Measurements from ENCODE around the gene CLMN. TPM values are rescaled to one million over a fixed set of nuclear protein-coding genes. Genes with fewer than 3 reads are reported as not detected.

The CLMN gene
- total and polyA plus RNA-seq, 2 of the 4 experiments (the other 2 are of a cell fraction): 0.10 to 0.18 TPM

- ATAC-seq (ENCODE audit: low read depth) (no peak), DNase-seq (no peak)
- H3K9me3 ChIP-seq (ENCODE audit: control insufficient read depth, insufficient read depth, low read length): 0 out of 2 replicates have a peak, but pooled peaks cover 2% of the 10 kb centered on the region
- no peak overlapping the region for H2AK5ac ChIP-seq (ENCODE audit: low read depth, low read length)
- no peak overlapping the region for H4K91ac ChIP-seq (ENCODE audit: insufficient read depth, low read depth, low read length)
- no TSS peak for BruUV-seq (replicated peaks)
- H4K8ac ChIP-seq (ENCODE audit: low read depth in 2 of 2, low read length in 2 of 2): no peak overlapping the region
- no peaks in the 10 kb centered on the region for H3K9me1 ChIP-seq (ENCODE audit: insufficient read depth, low read length)
- in situ Hi-C loops (cut with MboI; ENCODE audit: low sequenced_read_pairs) (no loop called here), intact Hi-C loops (cut with micrococcal nuclease) (loop anchor here (10.0 kb wide), 1 partner anchor 507 kb away; no protein-coding TSS in a partner anchor), dilution Hi-C loops (cut with HindIII; ENCODE audit: low sequenced_read_pairs, unreplicated experiment) (no loop called here)
- H3K56ac ChIP-seq (ENCODE audit: extremely low read depth, insufficient read depth, low read length): no peak overlapping the region
- H3K9ac ChIP-seq (ENCODE audit: low read depth, low read length): no peak overlapping the region
- no peak overlapping the region for H3K18ac ChIP-seq (ENCODE audit: low read depth, low read length)
- H2AFZ ChIP-seq (replicated peaks; ENCODE audit: low read length, poor library complexity): no peak overlapping the region
- H2AK9ac ChIP-seq (replicated peaks; ENCODE audit: low read depth, low read length, poor library complexity): no peak overlapping the region
- H4K20me1 ChIP-seq (ENCODE audit: insufficient read depth, low read length): no peaks in the 10 kb centered on the region
- POLR2A ChIA-PET (ENCODE audit: unreplicated experiment): interaction anchor here (0.6 kb wide), 1 partner anchor 14 kb away, joined by 8 read pairs; no protein-coding TSS in a partner anchor
- no peak overlapping the region for H3K27ac ChIP-seq (ENCODE audit: insufficient read depth, low read length)
- WGBS, 2 experiments (ENCODE audit: extremely low coverage in 2 of 2, insufficient read length in 1 of 2): 82% methylated on average over 11 of the region's 21 CpGs; no CpG with 5 or more reads in 1 of the 2 experiments
- no peak overlapping the region for H3K4me3 ChIP-seq (ENCODE audit: insufficient read depth, low read depth, low read length)
- no peak overlapping the region for H3K4me2 ChIP-seq (ENCODE audit: low read depth, low read length)
- no peak overlapping the region for H2BK120ac ChIP-seq (ENCODE audit: low read depth, low read length)
- H2BK5ac ChIP-seq (ENCODE audit: low read depth, low read length, poor library complexity, severe bottlenecking): no peak overlapping the region
- CTCF ChIA-PET: interaction anchor here (0.6 kb wide), 2 partner anchors 184 to 810 kb away, joined by 3 to 8 read pairs; no protein-coding TSS in a partner anchor
- no peak overlapping the region for H4K5ac ChIP-seq (ENCODE audit: low read depth, low read length)
- TF ChIP-seq, protein P1, sequence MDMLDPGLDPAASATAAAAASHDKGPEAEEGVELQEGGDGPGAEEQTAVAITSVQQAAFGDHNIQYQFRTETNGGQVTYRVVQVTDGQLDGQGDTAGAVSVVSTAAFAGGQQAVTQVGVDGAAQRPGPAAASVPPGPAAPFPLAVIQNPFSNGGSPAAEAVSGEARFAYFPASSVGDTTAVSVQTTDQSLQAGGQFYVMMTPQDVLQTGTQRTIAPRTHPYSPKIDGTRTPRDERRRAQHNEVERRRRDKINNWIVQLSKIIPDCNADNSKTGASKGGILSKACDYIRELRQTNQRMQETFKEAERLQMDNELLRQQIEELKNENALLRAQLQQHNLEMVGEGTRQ (IDR thresholded peaks at IDR 0.05; ENCODE audit: low read depth, low read length): no peak
- no peak for TF ChIP-seq MXI1 (IDR thresholded peaks at IDR 0.05; ENCODE audit: borderline replicate concordance, low read depth, low read length)
- no peak for TF ChIP-seq SMC3 (IDR thresholded peaks at IDR 0.05; ENCODE audit: low read depth, low read length)
- no peak for TF ChIP-seq MAFK (IDR thresholded peaks at IDR 0.05; ENCODE audit: low read depth, low read length)
- TF ChIP-seq ELK1 (IDR thresholded peaks at IDR 0.05; ENCODE audit: borderline replicate concordance, low read depth, low read length): no peak
- no peak for TF ChIP-seq RFX5 (IDR thresholded peaks at IDR 0.05; ENCODE audit: low read depth, low read length)
- no peak for TF ChIP-seq MAZ (IDR thresholded peaks at IDR 0.05; ENCODE audit: borderline replicate concordance, low read depth, low read length)
- no peak for TF ChIP-seq CEBPB (IDR thresholded peaks at IDR 0.05; ENCODE audit: low read depth, low read length)
- TF ChIP-seq, protein P2, sequence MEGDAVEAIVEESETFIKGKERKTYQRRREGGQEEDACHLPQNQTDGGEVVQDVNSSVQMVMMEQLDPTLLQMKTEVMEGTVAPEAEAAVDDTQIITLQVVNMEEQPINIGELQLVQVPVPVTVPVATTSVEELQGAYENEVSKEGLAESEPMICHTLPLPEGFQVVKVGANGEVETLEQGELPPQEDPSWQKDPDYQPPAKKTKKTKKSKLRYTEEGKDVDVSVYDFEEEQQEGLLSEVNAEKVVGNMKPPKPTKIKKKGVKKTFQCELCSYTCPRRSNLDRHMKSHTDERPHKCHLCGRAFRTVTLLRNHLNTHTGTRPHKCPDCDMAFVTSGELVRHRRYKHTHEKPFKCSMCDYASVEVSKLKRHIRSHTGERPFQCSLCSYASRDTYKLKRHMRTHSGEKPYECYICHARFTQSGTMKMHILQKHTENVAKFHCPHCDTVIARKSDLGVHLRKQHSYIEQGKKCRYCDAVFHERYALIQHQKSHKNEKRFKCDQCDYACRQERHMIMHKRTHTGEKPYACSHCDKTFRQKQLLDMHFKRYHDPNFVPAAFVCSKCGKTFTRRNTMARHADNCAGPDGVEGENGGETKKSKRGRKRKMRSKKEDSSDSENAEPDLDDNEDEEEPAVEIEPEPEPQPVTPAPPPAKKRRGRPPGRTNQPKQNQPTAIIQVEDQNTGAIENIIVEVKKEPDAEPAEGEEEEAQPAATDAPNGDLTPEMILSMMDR (conservative IDR thresholded peaks at IDR 0.05; ENCODE audit: low read depth, low read length): no peak
- TF ChIP-seq BHLHE40 (IDR thresholded peaks at IDR 0.05; ENCODE audit: low read depth, low read length): no peak
- TF ChIP-seq RCOR1 (IDR thresholded peaks at IDR 0.05; ENCODE audit: insufficient replicate concordance, low read length): no peak
- no peak for TF ChIP-seq POLR2A (IDR thresholded peaks at IDR 0.05; ENCODE audit: low read depth, low read length)
- no peak for TF ChIP-seq RAD21 (IDR thresholded peaks at IDR 0.05; ENCODE audit: low read length)
- no peak for TF ChIP-seq CHD1 (IDR thresholded peaks at IDR 0.05; ENCODE audit: low read depth, low read length)
- TF ChIP-seq FOS (IDR thresholded peaks at IDR 0.05; ENCODE audit: low read depth, low read length): no peak
- no peak overlapping the region for H3K14ac ChIP-seq (replicated peaks; ENCODE audit: low read depth, low read length)
- no peaks in the 10 kb centered on the region for H3K79me1 ChIP-seq (ENCODE audit: low read depth in 1 of 2, low read length in 2 of 2)
- no peak overlapping the region for H3K23ac ChIP-seq (ENCODE audit: low read depth, low read length)
- H3K36me3 ChIP-seq (ENCODE audit: control insufficient read depth, insufficient read depth, low read length): no peaks in the 10 kb centered on the region
- H2BK20ac ChIP-seq (ENCODE audit: low read depth, low read length): no peak overlapping the region
- no peak overlapping the region for H2BK15ac ChIP-seq (ENCODE audit: low read depth, low read length)
- H3K4ac ChIP-seq (ENCODE audit: low read depth, low read length): no peak overlapping the region
- no peaks in the 10 kb centered on the region; the same call in 1 of the 2 replicates for H3K27me3 ChIP-seq (ENCODE audit: control insufficient read depth, insufficient read depth, low read length)
- H3K4me1 ChIP-seq (ENCODE audit: control insufficient read depth, insufficient read depth, low read length): peaks cover 2% of the 10 kb centered on the region; the same call in 1 of the 2 replicates
Observed at GRCh38 chr14:95191445-95192199, 128.1 kb downstream of the CLMN start.

All from IMR-90 (cell line).